ENCODE results near the gene LINGO3. TPM values are rescaled to one million over a fixed set of nuclear protein-coding genes. Genes with fewer than 3 reads are reported as not detected.

LINGO3 gene
- total and polyA plus RNA-seq, 2 of the 4 experiments (the other 2 are of a cell fraction) = not detected

GRCh38 chr19:2303211-2303798, 4.6 kb downstream of the LINGO3 start:
- Histone ChIP-seq H2AK5ac (ENCODE audit: low read depth, low read length) (no peak overlapping the region), H2BK5ac (ENCODE audit: low read depth, low read length, poor library complexity, severe bottlenecking) (no peak overlapping the region), H4K20me1 (ENCODE audit: insufficient read depth, low read length) (0 out of 2 replicates have a peak, but pooled peaks cover 2% of the 10 kb centered on the region), H3K4me1 (ENCODE audit: control insufficient read depth, insufficient read depth, low read length) (peaks cover 4% of the 10 kb centered on the region; the same call in 1 of the 2 replicates), H3K18ac (ENCODE audit: low read depth, low read length) (no peak overlapping the region), H3K23ac (ENCODE audit: low read depth, low read length) (no peak overlapping the region), H3K9me1 (ENCODE audit: insufficient read depth, low read length) (no peaks in the 10 kb centered on the region), H3K9ac (ENCODE audit: low read depth, low read length) (no peak overlapping the region), H3K4ac (ENCODE audit: low read depth, low read length) (no peak overlapping the region), H2AFZ (replicated peaks; ENCODE audit: low read length, poor library complexity) (no peak overlapping the region), H3K36me3 (ENCODE audit: control insufficient read depth, insufficient read depth, low read length) (no peaks in the 10 kb centered on the region), H4K8ac (ENCODE audit: low read depth in 2 of 2, low read length in 2 of 2) (no peak overlapping the region), H3K4me2 (ENCODE audit: low read depth, low read length) (no peak overlapping the region), H2BK20ac (ENCODE audit: low read depth, low read length) (no peak overlapping the region), H2BK15ac (ENCODE audit: low read depth, low read length) (no peak overlapping the region), H3K56ac (ENCODE audit: extremely low read depth, insufficient read depth, low read length) (no peak overlapping the region), H3K27ac (ENCODE audit: insufficient read depth, low read length) (no peak overlapping the region), H4K5ac (ENCODE audit: low read depth, low read length) (no peak overlapping the region), H3K27me3 (ENCODE audit: control insufficient read depth, insufficient read depth, low read length) (peaks cover 46% of the 10 kb centered on the region), H2AK9ac (replicated peaks; ENCODE audit: low read depth, low read length, poor library complexity) (peak overlapping the region; percentile 13), H3K9me3 (ENCODE audit: control insufficient read depth, insufficient read depth, low read length) (no peaks in the 10 kb centered on the region; the same call in 1 of the 2 replicates), H3K14ac (replicated peaks; ENCODE audit: low read depth, low read length) (no peak overlapping the region), H3K79me1 (ENCODE audit: low read depth in 1 of 2, low read length in 2 of 2) (no peaks in the 10 kb centered on the region), H3K4me3 (ENCODE audit: insufficient read depth, low read depth, low read length) (no peak overlapping the region), H4K91ac (ENCODE audit: insufficient read depth, low read depth, low read length) (no peak overlapping the region), H2BK120ac (ENCODE audit: low read depth, low read length) (no peak overlapping the region)
- BruUV-seq (replicated peaks) = no TSS peak
- POLR2A ChIA-PET (ENCODE audit: unreplicated experiment) = no interaction called here
- TF ChIP-seq USF2 (IDR thresholded peaks at IDR 0.05; ENCODE audit: low read depth, low read length) (no peak), NFE2L2 (IDR thresholded peaks at IDR 0.05; ENCODE audit: low read depth, low read length) (no peak), MAZ (IDR thresholded peaks at IDR 0.05; ENCODE audit: borderline replicate concordance, low read depth, low read length) (no peak)
- DNase-seq (no peak), ATAC-seq (ENCODE audit: low read depth) (no peak)
- intact Hi-C loops (cut with micrococcal nuclease) = no loop called here
- CTCF ChIA-PET = interaction anchor here (0.6 kb wide), 1 partner anchor 29 kb away, joined by 5 read pairs; no protein-coding TSS in a partner anchor
- 77% methylated on average over 15 of the region's 26 CpGs; no CpG with 5 or more reads in 1 of the 2 experiments for WGBS, 2 experiments (ENCODE audit: extremely low coverage in 2 of 2, insufficient read length in 1 of 2)
- dilution Hi-C loops (cut with HindIII; ENCODE audit: low sequenced_read_pairs, unreplicated experiment) = no loop called here
- in situ Hi-C loops (cut with MboI; ENCODE audit: low sequenced_read_pairs) = no loop called here
